K562 (cell line): ENCODE results near the gene CASTOR1. TPM values are rescaled to one million over a fixed set of nuclear protein-coding genes. Genes with fewer than 3 reads are reported as not detected.

Experiments used
- ATAC-seq: fragments of 200-7000 bp; cut with Tn5 transposase; 3 replicates; pipeline ENCODE4 v1.9.1; 2020; ENCODE audit warnings: moderate library complexity
- BruUV-seq: library from RNA; stranded (reverse); fragments of 400-500 nt; replicated peaks from 2 replicates; lab custom pipeline; 2021; lab: Mats Ljungman, UMichigan
- CTCF ChIA-PET: fragments of 300-600 bp; formaldehyde crosslinking; extraction: SDS; loops from one replicate; lab custom pipeline; 2021; ENCODE audit warnings: low intra/inter-chr PET ratio; lab: Yijun Ruan, JAX
- POLR2A ChIA-PET: fragments of 300-600, 350-650 bp; sonication (Branson Sonifier 250); formaldehyde crosslinking; extraction: SDS; loops from one replicate; lab custom pipeline; 2021; ENCODE audit warnings: antibody characterized with exemption, inconsistent platforms; lab: Yijun Ruan, JAX
- DNase-seq, 4 experiments: peaks; one replicate each; pipeline versions ENCODE4 v3.0.0 to v3.0.0-alpha.2; 2011 to 2018; ENCODE audit warnings: low spot score in 3 of 4, mixed read lengths in 3 of 4; ENCODE audit errors: extremely low read depth in 1 of 4
- FAIRE-seq: peaks from 2 replicates; lab custom pipeline; 2011; peaks lifted over from hg19 to GRCh38; lab: Jason Lieb, UNC
- H2AFZ ChIP-seq: 2 replicates; pipeline ENCODE4 v1.6.0; 2011; ENCODE audit warnings: low read depth, low read length, control low read depth, inconsistent platforms
- H3K27ac ChIP-seq: fragments of 200-600 bp; 3 replicates; pipeline ENCODE4 v1.8.0; 2011; ENCODE audit warnings: low read depth, mild to moderate bottlenecking, control low read depth, inconsistent platforms, low read length, moderate library complexity, mixed read lengths; ENCODE audit errors: extremely low read depth
- H3K27me3 ChIP-seq, 2 experiments: fragments of 300-600 bp in 1 of 2; 2 replicates in 1 of 2; 3 replicates in 1 of 2; pipeline versions ENCODE4 v1.6.0 to v1.8.0; 2011; ENCODE audit warnings: inconsistent platforms in 2 of 2, low read length in 2 of 2, mild to moderate bottlenecking in 1 of 2, mixed read lengths in 1 of 2, moderate library complexity in 1 of 2; ENCODE audit not compliant: control insufficient read depth in 2 of 2, insufficient read depth in 2 of 2
- H3K36me3 ChIP-seq: fragments of 300-600 bp; 3 replicates; pipeline ENCODE4 v1.8.0; 2011; ENCODE audit warnings: mild to moderate bottlenecking, low read length, inconsistent platforms; ENCODE audit not compliant: control insufficient read depth, insufficient read depth
- H3K4me1 ChIP-seq, 2 experiments: fragments of 200-600 bp in 1 of 2; replicated peaks in 1 of 2; 2 replicates in 1 of 2; 3 replicates in 1 of 2; pipeline versions ENCODE4 v1.5.1 to v1.8.0; 2011; ENCODE audit warnings: inconsistent platforms in 2 of 2, low read length in 2 of 2, mild to moderate bottlenecking in 1 of 2, mixed read lengths in 1 of 2, moderate library complexity in 1 of 2; ENCODE audit not compliant: control insufficient read depth in 2 of 2, insufficient read depth in 2 of 2
- H3K4me2 ChIP-seq: 2 replicates; pipeline ENCODE4 v1.6.1; 2011; ENCODE audit warnings: low read length, control low read depth, inconsistent platforms, mixed read lengths; ENCODE audit not compliant: insufficient read depth
- H3K4me3 ChIP-seq: fragments of 200-600 bp; sonication (generic), shearing (Covaris generic); 2 replicates; pipeline ENCODE4 v1.5.1; 2016; ENCODE audit warnings: control low read depth, inconsistent platforms
- H3K79me2 ChIP-seq: fragments of 200-600 bp; 3 replicates; pipeline ENCODE4 v1.8.0; 2011; ENCODE audit warnings: low read length, inconsistent platforms; ENCODE audit not compliant: control insufficient read depth, insufficient read depth
- H3K9ac ChIP-seq, 2 experiments: 2 replicates each; pipeline versions ENCODE4 v1.6.0 to v1.6.1; 2011; ENCODE audit warnings: low read depth in 2 of 2, low read length in 2 of 2, control low read depth in 1 of 2, inconsistent platforms in 1 of 2, mild to moderate bottlenecking in 1 of 2, mixed read lengths in 1 of 2; ENCODE audit not compliant: insufficient read depth in 1 of 2
- H3K9me1 ChIP-seq: one replicate; pipeline ENCODE4 v1.6.0; 2011; ENCODE audit warnings: inconsistent platforms, mild to moderate bottlenecking, low read length, moderate library complexity; ENCODE audit not compliant: control insufficient read depth, insufficient read depth
- H3K9me3 ChIP-seq: replicated peaks from 2 replicates; pipeline ENCODE4 v1.5.1; 2011; ENCODE audit warnings: low read depth, low read length, inconsistent platforms; ENCODE audit not compliant: control insufficient read depth, insufficient read depth
- H4K20me1 ChIP-seq: replicated peaks from 2 replicates; pipeline ENCODE4 v1.6.1; 2011; ENCODE audit warnings: low read length, inconsistent platforms, mixed read lengths; ENCODE audit not compliant: control insufficient read depth, insufficient read depth
- ELF1 ChIP-seq: fragments of 200-800 bp; sonication (Bioruptor generic); IDR thresholded peaks from 2 replicates; pipeline ENCODE4 v1.6.1; 2016; ENCODE audit warnings: missing genetic modification characterization, missing compliant biosample characterization
- ESRRA ChIP-seq: fragments of 450-650 bp; IDR thresholded peaks from 2 replicates; pipeline ENCODE4 v1.6.1; 2014; ENCODE audit warnings: low read depth, mild to moderate bottlenecking, moderate library complexity, borderline replicate concordance
- NELFE ChIP-seq: IDR thresholded peaks from 2 replicates; pipeline ENCODE4 v1.6.1; 2011; ENCODE audit warnings: mild to moderate bottlenecking; ENCODE audit not compliant: insufficient read depth, insufficient read length
- RFX1 ChIP-seq: fragments of 450-650 bp; IDR thresholded peaks from 2 replicates; pipeline ENCODE4 v1.6.1; 2016; ENCODE audit warnings: mild to moderate bottlenecking, moderate library complexity
- TFAP4 ChIP-seq: sonication (generic); formaldehyde crosslinking; IDR thresholded peaks from 2 replicates; pipeline ENCODE4 v1.8.0; 2022; ENCODE audit warnings: missing genetic modification reagents, mild to moderate bottlenecking, moderate library complexity, borderline replicate concordance
- XRCC5 ChIP-seq: fragments of 200-400 bp; formaldehyde crosslinking; IDR thresholded peaks from 2 replicates; pipeline ENCODE4 v1.6.1; 2017; ENCODE audit warnings: low read depth, mild to moderate bottlenecking, low read length
- ZNF445 ChIP-seq: fragments of 250-450 bp; sonication (Bioruptor Pico); IDR thresholded peaks from 2 replicates; pipeline ENCODE4 v1.4.0; 2020; ENCODE audit warnings: low read depth, mild to moderate bottlenecking, moderate library complexity
- WGBS: fragments of 100-300 bp; shearing (Covaris generic); methylation state at CpG from one replicate; pipeline ENCODE4 v1.1.6; 2016; ENCODE audit warnings: low coverage, mixed read lengths; ENCODE audit not compliant: insufficient coverage; ENCODE audit errors: missing lambda C conversion rate; 5-methylcytosine and 5-hydroxymethylcytosine counted together
- in situ Hi-C: fragments of 300-500 bp; cut with MboI; formaldehyde crosslinking; loops from 4 replicates; pipeline ENCODE4 v1.15.0; 2018; ENCODE audit warnings: inconsistent platforms, mixed read lengths
- intact Hi-C: fragments of 100-400 bp; cut with micrococcal nuclease; formaldehyde crosslinking; loops from 2 replicates; pipeline ENCODE4 v1.14.2; 2022
- polyA plus RNA-seq, 8 experiments: library from polyadenylated mRNA; depleted of rRNA in 4 of 8; stranded (reverse) in 5 of 8; unstranded in 3 of 8; fragments of >200 nt; fragmentation: Nextera tagmentation in 2 of 8; fragmentation: Illumina TruSeq in 1 of 8; extraction: Ambion mirVana in 2 of 8; extraction: Trizol in 1 of 8; gene quantifications; 2 replicates each; pipeline versions ENCODE4 v1.2.1 to v1.2.3, GENCODE V29; 2011 to 2014; ENCODE audit warnings: inconsistent platforms in 1 of 8, missing spikeins in 1 of 8
- total RNA-seq, 7 experiments: library from RNA; depleted of rRNA in 6 of 7; stranded (reverse); fragments of >200 nt in 6 of 7; fragmentation: Illumina TruSeq in 2 of 7; extraction: Trizol in 2 of 7; gene quantifications; 2 replicates each; pipeline versions ENCODE4 v1.2.1 to v1.2.3, GENCODE V29; 2011 to 2021; ENCODE audit warnings: low replicate concordance in 1 of 7

Gene CASTOR1
- total and polyA plus RNA-seq, 9 of the 15 experiments (the other 6 are each of a cell fraction or from before 2014, with no cell fraction given), result 0.35 to 2.6 (median 1.1) TPM

- H3K36me3 ChIP-seq, result peaks cover 10% of the 10 kb centered on the region; the same call in 1 of the 3 replicates
- 42% methylated on average over 4 of the region's 5 CpGs for WGBS
- ATAC-seq (no peak), FAIRE-seq (no peak), DNase-seq (peak in 3 of 4 experiments; percentile 38 to 54 (median 41))
- no peaks in the 10 kb centered on the region for H4K20me1 ChIP-seq
- no peak overlapping the region for H2AFZ ChIP-seq
- TF ChIP-seq NELFE (no peak), ZNF445 (CRISPR knock-in tag) (no peak), RFX1 (no peak), ELF1 (tag) (peak; percentile 48; the same call in 1 of the 2 replicates), ESRRA (peak; percentile 25; the same call in 1 of the 2 replicates), XRCC5 (no peak), TFAP4 (CRISPR knock-in tag) (peak; percentile 22; the same call in 1 of the 2 replicates)
- H3K4me2 ChIP-seq, result peak overlapping the region; percentile 66
- H3K27ac ChIP-seq, result peak overlapping the region; percentile 21; the same call in 1 of the 3 replicates
- peaks cover 24 to 28% of the 10 kb centered on the region in 2 experiments; a peak in 4 of 5 replicates for H3K4me1 ChIP-seq
- in situ Hi-C loops (no loop called here), intact Hi-C loops (no loop called here)
- H3K27me3 ChIP-seq, result no peaks in the 10 kb centered on the region
- H3K4me3 ChIP-seq, result no peak overlapping the region
- H3K9me3 ChIP-seq, result no peaks in the 10 kb centered on the region
- no TSS peak for BruUV-seq
- ChIA-PET CTCF (interaction anchor here (0.6 kb wide), 1 partner anchor 66 kb away, joined by 3 read pairs; no protein-coding TSS in a partner anchor), POLR2A (interaction anchor here (0.5 to 0.7 kb wide), 3 partner anchors 10 to 98 kb away, joined by 3 read pairs; partner anchors contain the start of genes CCDC157 and SF3A1)
- no peaks in the 10 kb centered on the region for H3K9me1 ChIP-seq
- peaks cover 11% of the 10 kb centered on the region for H3K79me2 ChIP-seq
- peak overlapping the region in 1 of 2 experiments; percentile 91; a peak in 3 of 4 replicates for H3K9ac ChIP-seq
Measured at GRCh38 chr22:30325065-30325720, 35.9 kb upstream of the CASTOR1 start.
